DOHH2 (cell line): ENCODE data around the gene SEC63.

Source experiments
- H3F3A ChIP-seq: fragments of 200-600 bp; sonication (generic), shearing (Covaris generic); 2 replicates; pipeline ENCODE4 v1.6.0; 2016; ENCODE audit warnings: antibody characterized with exemption, mild to moderate bottlenecking; ENCODE audit not compliant: control insufficient read depth, insufficient read depth
- H3K27ac ChIP-seq: fragments of 200-600 bp; sonication (generic); 2 replicates; pipeline ENCODE4 v1.5.1; 2014; ENCODE audit warnings: low read depth, mild to moderate bottlenecking, low read length, moderate library complexity
- H3K27me3 ChIP-seq: fragments of 200-600 bp; sonication (generic); 2 replicates; pipeline ENCODE4 v1.6.1; 2014; ENCODE audit warnings: mild to moderate bottlenecking, low read length, mixed read lengths; ENCODE audit not compliant: control insufficient read depth
- H3K36me3 ChIP-seq: fragments of 200-600 bp; sonication (generic); 2 replicates; pipeline ENCODE4 v1.6.1; 2014; ENCODE audit warnings: mild to moderate bottlenecking, low read length, moderate library complexity, mixed read lengths; ENCODE audit not compliant: control insufficient read depth
- H3K4me1 ChIP-seq: fragments of 200-600 bp; sonication (generic); 2 replicates; pipeline ENCODE4 v1.6.1; 2014; ENCODE audit warnings: mild to moderate bottlenecking, low read length, mixed read lengths; ENCODE audit not compliant: control insufficient read depth
- H3K4me2 ChIP-seq: fragments of 200-600 bp; sonication (generic); 2 replicates; pipeline ENCODE4 v1.6.0; 2014; ENCODE audit warnings: mild to moderate bottlenecking, low read length, moderate library complexity
- H3K4me3 ChIP-seq: fragments of 200-600 bp; sonication (generic); 2 replicates; pipeline ENCODE4 v1.5.1; 2014; ENCODE audit warnings: mild to moderate bottlenecking, low read length, mixed read lengths
- H3K79me2 ChIP-seq: fragments of 200-600 bp; sonication (generic); 2 replicates; pipeline ENCODE4 v1.6.1; 2014; ENCODE audit warnings: mild to moderate bottlenecking, low read length, mixed read lengths; ENCODE audit not compliant: control insufficient read depth
- H3K9me2 ChIP-seq: fragments of 200-600 bp; sonication (generic); replicated peaks from 2 replicates; pipeline ENCODE4 v1.6.1; 2014; ENCODE audit warnings: mild to moderate bottlenecking, low read length, mixed read lengths; ENCODE audit not compliant: control insufficient read depth
- H3K9me3 ChIP-seq: fragments of 200-600 bp; sonication (generic); 2 replicates; pipeline ENCODE4 v1.6.1; 2014; ENCODE audit warnings: antibody characterized with exemption, low read length, mixed read lengths; ENCODE audit not compliant: control insufficient read depth, insufficient read depth
- H4K20me1 ChIP-seq: fragments of 200-600 bp; sonication (generic); 2 replicates; pipeline ENCODE4 v1.6.0; 2014; ENCODE audit warnings: low read depth, mild to moderate bottlenecking, antibody characterized with exemption, low read length, moderate library complexity; ENCODE audit not compliant: control insufficient read depth, insufficient read depth
- CTCF ChIP-seq: fragments of 200-600 bp; sonication (generic); IDR thresholded peaks from one replicate; pipeline ENCODE4 v1.5.1; 2014; ENCODE audit warnings: antibody characterized with exemption, mild to moderate bottlenecking, low read depth, low read length; ENCODE audit not compliant: poor library complexity, severe bottlenecking
- EZH2phosphoT487 ChIP-seq: fragments of 200-600 bp; sonication (generic); IDR thresholded peaks from 2 replicates; pipeline ENCODE4 v1.6.1; 2017; ENCODE audit warnings: borderline replicate concordance, mild to moderate bottlenecking, antibody characterized with exemption, low read length, moderate library complexity, mixed read lengths

The SEC63 gene

GRCh38 chr6:107976155-107976783, 18.3 kb upstream of the SEC63 start:
- H3F3A ChIP-seq = no peaks in the 10 kb centered on the region
- H3K4me2 ChIP-seq = no peak overlapping the region
- no peaks in the 10 kb centered on the region for H3K9me3 ChIP-seq
- TF ChIP-seq CTCF (no peak), EZH2phosphoT487 (no peak)
- H3K27me3 ChIP-seq = no peaks in the 10 kb centered on the region
- H3K9me2 ChIP-seq = no peaks in the 10 kb centered on the region
- no peaks in the 10 kb centered on the region for H3K79me2 ChIP-seq
- no peaks in the 10 kb centered on the region for H3K4me1 ChIP-seq
- no peaks in the 10 kb centered on the region for H4K20me1 ChIP-seq
- no peaks in the 10 kb centered on the region for H3K36me3 ChIP-seq
- no peak overlapping the region for H3K27ac ChIP-seq
- no peak overlapping the region for H3K4me3 ChIP-seq

- TF ChIP-seq CTCF (no peak), EZH2phosphoT487 (no peak)
- no peaks in the 10 kb centered on the region for H3K9me2 ChIP-seq
- no peaks in the 10 kb centered on the region for H4K20me1 ChIP-seq
Measured at GRCh38 chr6:107973594-107973993, 15.6 kb upstream of the SEC63 start.

GRCh38 chr6:107972413-107973096, 14.5 kb upstream of the SEC63 start:
- Histone ChIP-seq H3K4me2 (no peak overlapping the region), H3K9me2 (no peaks in the 10 kb centered on the region), H3K36me3 (no peaks in the 10 kb centered on the region)

More at GRCh38 chr6:107973594-107973993, 15.6 kb upstream of the SEC63 start:
- H3K27me3 ChIP-seq = no peaks in the 10 kb centered on the region
- H3K4me1 ChIP-seq = no peaks in the 10 kb centered on the region
- H3K36me3 ChIP-seq = no peaks in the 10 kb centered on the region
- no peaks in the 10 kb centered on the region for H3F3A ChIP-seq
- H3K27ac ChIP-seq = no peak overlapping the region
- H3K9me3 ChIP-seq = no peaks in the 10 kb centered on the region
- H3K79me2 ChIP-seq = no peaks in the 10 kb centered on the region
- no peak overlapping the region for H3K4me3 ChIP-seq
- no peak overlapping the region for H3K4me2 ChIP-seq

More at GRCh38 chr6:107972413-107973096, 14.5 kb upstream of the SEC63 start:
- H3K27me3 ChIP-seq = no peaks in the 10 kb centered on the region
- H3F3A ChIP-seq = no peaks in the 10 kb centered on the region
- no peak overlapping the region for H3K4me3 ChIP-seq
- H3K79me2 ChIP-seq = no peaks in the 10 kb centered on the region
- TF ChIP-seq CTCF = no peak
- no peak for TF ChIP-seq EZH2phosphoT487
- H3K9me3 ChIP-seq = no peaks in the 10 kb centered on the region
- H4K20me1 ChIP-seq = no peaks in the 10 kb centered on the region
- no peaks in the 10 kb centered on the region for H3K4me1 ChIP-seq
- no peak overlapping the region for H3K27ac ChIP-seq
